ENCODE measurements around the gene ANKRD6. TPM values are rescaled to one million over a fixed set of nuclear protein-coding genes. Genes with fewer than 3 reads are reported as not detected.

The ANKRD6 gene
- total RNA-seq, 2 experiments from 2014 or later: 3.9 to 4.7 TPM

DNA sequence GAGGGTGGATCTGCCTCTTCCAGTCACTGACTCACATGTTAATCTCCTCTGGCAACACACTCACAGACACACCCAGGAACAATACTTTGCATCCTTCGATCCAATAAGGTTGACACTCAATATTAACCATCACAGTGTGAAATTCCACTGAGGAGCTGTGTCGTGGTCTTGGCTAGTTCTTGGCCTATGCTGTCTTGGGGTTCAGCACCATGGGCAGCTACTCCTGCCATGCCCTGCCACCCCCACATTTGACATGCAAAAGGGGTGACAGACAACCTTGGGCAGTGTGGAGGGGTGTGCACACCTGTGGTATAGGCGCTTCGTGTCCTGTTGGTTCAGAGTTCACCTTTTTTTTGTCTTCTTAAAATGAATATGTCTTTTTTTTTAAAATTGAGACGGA, 25.8 kb downstream of the ANKRD6 start:
- ChIA-PET CTCF (interaction anchor here (0.7 kb wide), 1 partner anchor 172 kb away, joined by 3 read pairs; no protein-coding TSS in a partner anchor), POLR2A (no interaction called here)

DNA sequence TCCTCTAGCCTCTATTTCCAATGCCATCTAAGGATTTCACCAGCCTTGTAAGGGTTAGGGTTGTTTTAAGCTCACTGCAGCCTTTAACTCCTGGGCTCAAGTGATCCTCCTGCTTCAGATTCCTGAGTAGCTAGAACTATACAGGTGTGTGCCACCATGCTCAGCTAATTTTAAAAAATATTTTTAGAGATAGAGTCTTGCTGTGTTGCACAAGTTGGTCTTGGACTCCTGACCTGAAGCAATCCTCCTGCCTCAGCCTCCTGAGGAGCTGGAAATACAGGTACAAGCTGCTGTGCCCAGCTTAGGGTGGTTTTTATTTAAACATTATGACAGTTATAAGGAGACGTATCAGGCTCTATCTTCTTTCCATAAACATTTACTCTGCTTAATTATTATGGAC, 26.5 kb downstream of the ANKRD6 start:
- POLR2A ChIA-PET: no interaction called here

DNA sequence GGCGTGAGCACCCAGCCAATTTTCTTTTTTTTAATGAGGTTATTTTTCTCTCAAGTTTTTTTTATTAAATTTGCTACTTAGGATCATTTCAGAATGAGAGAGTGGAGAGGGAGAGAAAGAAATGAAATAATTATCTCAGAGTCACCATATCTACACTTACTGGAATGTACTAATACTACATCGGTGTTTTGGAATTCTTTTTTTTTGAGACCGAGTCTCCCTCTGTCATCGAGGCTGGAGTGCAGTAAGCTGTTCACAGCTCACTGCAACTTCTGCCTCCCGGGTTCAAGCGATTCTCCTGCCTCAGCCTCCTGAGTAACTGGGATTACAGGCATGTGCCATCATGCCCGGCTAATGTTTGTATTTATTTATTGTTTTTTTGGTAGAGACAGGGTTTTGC, 27.8 kb downstream of the ANKRD6 start:
- CTCF ChIA-PET: no interaction called here

More for the DNA sequence above, 26.5 kb downstream of the ANKRD6 start:
- CTCF ChIA-PET: no interaction called here

DNA sequence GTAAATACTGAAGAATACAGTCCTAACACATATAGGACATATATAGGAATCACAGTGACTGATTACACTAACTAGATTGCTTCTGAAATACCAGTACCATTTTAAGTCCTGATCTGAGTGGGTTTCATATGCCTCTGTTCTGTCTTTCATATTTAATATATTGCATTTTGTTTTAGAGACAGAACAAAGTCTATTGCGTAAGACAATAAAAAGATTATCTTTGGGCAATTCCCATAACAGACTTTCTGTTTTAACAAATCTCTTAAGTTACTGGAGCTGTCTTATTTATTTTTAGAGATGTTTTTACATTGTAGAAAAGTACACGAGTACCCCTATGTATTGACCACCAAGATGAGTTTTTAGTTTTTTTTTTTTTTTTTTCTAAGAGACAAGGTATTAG, 29.6 kb downstream of the ANKRD6 start:
- ChIA-PET POLR2A (interaction anchor here (0.6 kb wide), 1 partner anchor 110 kb away, joined by 5 read pairs; no protein-coding TSS in a partner anchor), CTCF (no interaction called here)

More for the DNA sequence above, 27.8 kb downstream of the ANKRD6 start:
- POLR2A ChIA-PET: no interaction called here

DNA sequence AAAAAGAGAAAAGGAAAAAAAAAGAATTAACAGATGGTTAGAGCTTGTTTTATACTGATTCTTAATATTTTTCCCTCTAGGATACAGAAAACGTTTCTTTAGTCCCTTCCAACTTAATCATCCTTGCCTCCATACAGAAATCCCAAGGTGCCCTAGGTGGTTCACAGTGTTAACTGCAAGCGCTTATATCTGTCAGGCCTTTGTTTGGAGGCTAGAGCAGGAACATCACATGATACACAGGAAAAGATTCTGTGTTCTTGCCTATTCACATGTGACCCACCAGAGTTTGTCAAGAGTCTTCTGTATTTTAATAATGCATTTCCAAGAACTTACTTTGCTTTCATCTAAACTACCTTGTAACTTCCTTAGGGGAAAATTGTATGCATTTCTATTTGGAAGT, 31.3 kb downstream of the ANKRD6 start:
- CTCF ChIA-PET: no interaction called here

DNA sequence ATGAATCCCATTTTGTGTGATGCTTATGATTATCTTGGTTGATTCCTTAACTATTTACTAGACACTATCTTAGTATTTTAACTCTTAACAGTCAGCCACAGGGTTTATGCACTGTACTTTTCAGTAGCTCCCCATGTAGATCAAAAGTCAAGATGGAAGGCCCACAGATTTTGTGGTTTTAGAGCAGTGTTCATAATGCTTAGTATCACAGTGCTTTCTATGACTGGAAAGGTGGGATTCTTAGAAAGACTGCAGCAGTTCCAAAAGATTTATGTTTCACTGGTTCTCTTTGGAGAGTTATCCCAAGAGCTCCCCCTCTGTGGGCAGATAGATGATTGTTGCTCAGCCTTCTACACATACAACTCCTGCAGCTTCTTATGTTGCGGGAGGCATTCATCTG, 34.5 kb downstream of the ANKRD6 start:
- ChIA-PET CTCF (no interaction called here), POLR2A (no interaction called here)

More for the DNA sequence above, 31.3 kb downstream of the ANKRD6 start:
- POLR2A ChIA-PET: no interaction called here

DNA sequence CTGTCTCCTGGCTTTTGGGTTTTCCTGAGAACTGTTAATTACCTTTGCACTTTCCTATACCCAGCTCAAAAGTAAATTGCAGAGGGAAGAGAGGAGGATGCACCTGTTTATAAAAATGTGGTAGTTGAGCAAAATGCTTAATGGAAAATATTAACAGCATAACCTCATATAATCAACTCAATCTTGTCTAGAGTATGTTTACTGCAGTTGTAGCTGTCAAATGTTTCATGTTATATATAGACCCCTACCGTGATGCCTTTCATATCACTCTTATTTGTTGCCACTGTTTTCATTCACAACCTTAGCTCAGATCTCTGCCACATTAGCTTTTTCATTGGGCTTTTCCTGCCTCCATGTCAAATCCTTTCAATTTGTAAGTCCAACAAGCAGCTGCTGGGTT, 36.0 kb downstream of the ANKRD6 start:
- POLR2A ChIA-PET: no interaction called here
- CTCF ChIA-PET: interaction anchor here (0.7 kb wide), 1 partner anchor 1603 kb away, joined by 3 read pairs; no protein-coding TSS in a partner anchor

DNA sequence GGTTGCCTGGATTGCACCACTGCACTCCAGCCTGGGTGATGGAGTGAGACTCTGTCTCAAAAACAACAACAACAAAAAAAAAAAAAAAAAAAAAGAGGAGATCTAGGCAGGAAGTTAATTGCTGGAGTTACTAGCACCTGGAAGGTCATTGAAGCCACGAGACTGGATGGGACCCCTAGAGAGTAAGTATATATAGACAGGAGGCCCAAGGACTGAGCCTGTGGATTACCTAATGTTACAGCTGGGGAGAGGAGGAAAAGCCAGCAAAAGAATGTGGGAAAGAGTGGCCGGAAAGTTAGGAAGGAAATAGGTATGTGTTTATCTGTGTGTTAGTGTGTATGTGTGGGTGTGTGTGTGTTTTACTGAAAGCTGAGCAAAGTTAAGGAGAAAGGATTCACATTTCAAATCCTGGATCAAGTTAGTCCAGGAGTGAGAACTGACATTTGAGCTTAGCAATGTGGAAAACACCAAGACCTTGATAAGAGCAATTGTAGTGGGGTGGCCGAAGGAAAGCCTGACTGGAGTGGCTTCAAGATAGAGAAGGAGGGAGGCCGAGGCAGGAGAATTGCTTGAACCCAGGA, 38.4 kb downstream of the ANKRD6 start:
- POLR2A ChIA-PET: no interaction called here
- CTCF ChIA-PET: interaction anchor here (0.7 kb wide), 1 partner anchor 113 kb away, joined by 5 read pairs; no protein-coding TSS in a partner anchor

DNA sequence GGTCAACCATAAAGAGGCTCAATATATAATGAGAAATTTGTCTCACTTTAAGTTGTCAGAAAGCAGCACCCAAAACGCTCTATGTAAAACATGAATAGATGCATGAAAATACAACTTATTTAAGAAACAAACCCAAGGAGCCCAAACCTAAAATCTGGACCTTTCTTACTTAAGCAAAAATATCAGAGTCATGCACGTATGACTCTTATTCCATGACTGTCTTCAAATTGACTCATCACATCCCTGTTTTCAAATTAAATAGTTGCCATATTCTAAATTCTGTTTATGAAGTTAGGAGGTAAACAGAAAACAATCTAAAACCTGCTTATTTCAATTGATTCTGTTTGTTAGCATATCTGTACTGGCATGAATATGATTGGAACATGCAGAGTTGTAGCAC, 42.1 kb downstream of the ANKRD6 start:
- CTCF ChIA-PET: interaction anchor here (0.6 kb wide), 1 partner anchor 43 kb away, joined by 3 read pairs; no protein-coding TSS in a partner anchor

DNA sequence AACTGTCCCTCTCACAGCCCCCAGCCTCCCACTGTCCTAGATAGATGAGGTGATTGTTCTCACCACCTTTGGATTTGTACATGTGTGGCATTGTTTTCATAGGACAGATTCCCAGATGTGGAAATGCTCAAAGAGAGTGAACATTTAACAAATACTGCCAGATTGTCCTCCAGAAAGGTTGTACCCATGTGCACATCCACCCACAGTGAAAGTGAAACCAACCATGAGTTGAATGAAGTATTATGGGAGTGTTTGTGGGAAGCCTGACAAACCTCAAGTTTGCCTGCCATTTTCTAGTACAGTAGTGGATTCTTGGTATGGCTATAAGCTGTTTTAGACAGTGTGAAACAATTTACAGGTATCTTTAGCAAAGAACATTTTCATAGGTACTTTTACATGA, 42.7 kb downstream of the ANKRD6 start:
- ChIA-PET POLR2A (no interaction called here), CTCF (no interaction called here)

More for the DNA sequence above, 42.1 kb downstream of the ANKRD6 start:
- POLR2A ChIA-PET: no interaction called here

DNA sequence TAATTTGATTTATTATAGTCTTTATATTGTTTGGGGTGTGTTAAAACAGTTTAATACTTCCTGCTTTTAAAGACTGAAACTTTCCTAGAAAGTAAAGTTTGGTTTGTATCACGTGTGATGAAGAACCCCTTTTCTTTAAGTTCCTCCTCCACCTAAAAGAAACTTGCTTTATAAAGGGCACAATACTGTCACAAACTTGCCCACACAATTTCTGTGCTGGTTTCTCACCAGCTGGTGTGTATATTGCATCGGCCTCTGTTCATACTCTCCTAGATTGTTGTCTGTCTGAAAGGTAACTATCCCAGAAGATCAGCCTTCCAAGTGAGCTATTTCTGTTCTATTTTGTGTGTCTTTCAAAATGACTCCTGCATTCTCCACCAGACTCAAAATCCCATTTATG, 46.9 kb downstream of the ANKRD6 start:
- ChIA-PET POLR2A (no interaction called here), CTCF (no interaction called here)

DNA sequence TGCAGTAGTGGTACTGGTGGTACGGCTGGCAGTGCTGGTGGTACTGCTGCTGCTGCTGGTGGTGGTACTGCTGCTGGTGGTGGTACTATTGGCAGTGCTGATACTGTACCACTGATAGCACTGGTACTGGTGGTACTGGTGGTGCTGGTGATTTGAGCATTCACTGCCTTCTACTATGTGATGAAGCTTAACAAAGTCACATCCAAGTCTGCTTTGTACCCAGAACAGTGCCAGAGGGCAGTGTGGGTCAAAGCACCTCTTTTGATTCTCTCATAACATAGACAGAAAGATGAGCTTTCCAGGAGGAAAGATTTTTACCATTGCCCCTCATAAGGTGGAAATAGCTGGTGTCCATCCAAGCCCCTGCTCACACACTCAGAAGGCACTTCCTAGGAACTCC, 48.7 kb downstream of the ANKRD6 start:
- ChIA-PET POLR2A (no interaction called here), CTCF (no interaction called here)

DNA sequence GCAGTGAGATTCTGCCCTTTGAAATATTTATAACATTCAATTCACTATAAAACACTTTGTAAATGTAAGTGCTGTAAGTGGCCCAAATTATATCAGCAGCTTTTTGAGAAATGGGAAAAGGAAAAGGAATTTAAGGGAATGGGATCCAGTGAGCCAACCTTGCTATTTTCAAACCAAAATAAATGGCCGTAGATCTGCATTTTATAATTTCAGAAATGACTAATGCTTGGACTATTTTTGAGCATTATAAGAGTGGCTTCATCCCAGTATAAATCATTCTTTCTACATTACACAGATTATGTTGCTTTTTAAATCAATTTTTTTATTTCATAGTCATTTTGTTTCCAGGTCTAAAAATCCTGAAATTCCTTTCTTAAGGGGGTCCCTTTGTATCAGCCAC, 49.2 kb downstream of the ANKRD6 start:
- ChIA-PET POLR2A (no interaction called here), CTCF (no interaction called here)

DNA sequence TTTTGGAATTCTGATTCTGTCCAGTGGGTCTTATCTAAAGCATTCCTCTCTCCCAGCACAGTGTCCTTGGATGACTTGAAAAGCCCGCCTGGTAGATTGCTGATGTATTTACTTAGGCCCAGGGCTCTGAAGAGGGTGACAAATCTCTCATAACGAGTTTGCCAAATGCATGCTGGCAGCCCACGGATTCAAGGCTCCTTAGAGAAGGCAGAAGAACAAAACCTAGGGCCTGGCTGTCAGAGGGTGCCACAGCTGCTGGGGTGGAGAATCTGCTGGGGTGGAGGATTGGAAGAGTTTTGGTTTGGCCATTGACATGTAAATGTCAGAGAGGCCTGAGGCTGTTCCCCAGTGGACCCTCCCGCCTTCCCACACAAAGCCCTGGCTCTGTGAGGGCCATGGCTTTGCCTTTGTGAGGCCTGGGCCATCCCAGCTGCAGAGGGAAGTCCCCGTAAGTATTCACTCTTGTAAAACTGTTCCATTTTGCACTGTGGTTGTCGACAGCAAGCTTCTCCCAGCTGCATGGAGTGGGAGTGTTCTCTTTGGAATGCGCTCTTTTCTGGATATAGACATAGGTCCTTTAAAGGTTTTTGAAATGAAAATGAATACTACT, 50.3 kb downstream of the ANKRD6 start:
- POLR2A ChIA-PET: no interaction called here
- CTCF ChIA-PET: no interaction called here

DNA sequence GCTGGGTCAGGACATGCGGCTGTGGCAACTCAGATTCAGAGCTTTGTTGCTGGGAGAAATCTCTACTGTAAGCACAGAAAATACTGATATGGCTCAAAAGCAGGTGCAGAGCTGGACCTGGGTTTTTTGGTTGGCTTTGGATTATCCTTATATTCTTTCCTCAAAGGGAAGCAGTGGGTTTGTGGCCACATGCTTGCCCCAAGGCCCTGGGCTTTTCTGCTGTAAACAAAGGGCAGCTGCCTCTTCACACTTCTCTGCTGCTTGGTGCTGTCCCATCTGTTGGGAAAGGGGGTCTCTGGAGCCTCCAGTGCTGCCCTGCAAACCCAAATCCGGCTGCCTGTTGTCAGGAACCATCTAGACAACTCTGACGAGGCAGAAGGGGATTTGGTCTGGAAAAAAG, 52.4 kb downstream of the ANKRD6 start:
- CTCF ChIA-PET: no interaction called here
- POLR2A ChIA-PET: no interaction called here

DNA sequence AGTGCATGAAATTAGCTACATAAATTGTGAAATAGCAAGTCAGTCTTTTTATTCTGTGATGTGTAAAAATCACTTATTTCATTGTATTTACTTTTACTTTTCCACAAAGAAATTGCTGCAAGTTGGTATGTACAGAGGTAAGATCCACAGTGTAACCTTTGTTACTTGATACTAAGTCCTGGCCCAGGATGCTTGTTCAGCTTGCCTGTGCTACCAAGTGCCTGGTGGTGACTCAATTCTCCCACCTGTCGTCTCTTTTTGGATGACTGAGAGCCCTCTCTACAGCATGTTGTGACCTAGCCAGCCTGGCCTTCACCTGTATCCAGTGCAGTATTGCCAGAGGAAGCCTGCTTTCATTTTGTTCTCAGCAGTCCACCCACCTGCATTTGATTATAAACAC, 54.9 kb downstream of the ANKRD6 start:
- ChIA-PET POLR2A (no interaction called here), CTCF (no interaction called here)

DNA sequence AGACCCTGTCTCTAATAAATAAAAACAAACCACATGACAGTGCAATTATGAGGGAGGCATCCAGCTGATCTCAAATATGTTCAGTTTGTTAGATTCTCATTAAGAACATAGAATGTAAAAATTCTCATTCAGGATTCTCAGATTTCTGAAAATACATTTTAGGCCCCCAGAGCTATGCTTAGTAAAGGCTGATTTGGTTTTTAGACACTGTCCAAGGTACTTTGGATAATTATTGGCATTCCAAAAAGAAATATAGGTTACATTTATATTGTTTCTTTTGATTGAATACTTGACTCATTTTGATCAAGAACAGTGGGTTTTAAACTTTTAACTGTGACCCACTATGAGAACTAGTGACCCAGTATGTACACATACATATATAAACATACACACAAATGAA, 55.5 kb downstream of the ANKRD6 start:
- ChIA-PET POLR2A (no interaction called here), CTCF (no interaction called here)

DNA sequence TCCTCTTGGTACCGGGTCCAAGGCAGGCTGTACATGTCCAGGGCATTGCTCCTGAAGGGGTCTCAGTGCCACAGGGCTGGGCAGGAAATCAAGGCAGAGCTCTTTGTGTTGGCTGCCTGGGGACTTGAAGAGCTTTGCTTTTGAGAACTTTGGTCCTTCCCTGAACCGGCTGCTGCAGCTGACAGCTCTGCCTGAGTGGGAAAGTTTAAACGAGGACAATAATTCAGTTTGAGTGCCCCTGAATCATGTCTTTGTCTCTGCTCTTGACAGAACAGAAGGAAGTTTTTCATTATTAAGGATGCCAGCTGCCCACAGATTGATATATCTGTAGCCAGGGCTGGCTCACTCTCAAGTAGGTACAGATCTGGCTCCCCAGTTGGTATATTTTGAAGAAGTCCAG, 56.1 kb downstream of the ANKRD6 start:
- CTCF ChIA-PET: no interaction called here
- POLR2A ChIA-PET: no interaction called here

DNA sequence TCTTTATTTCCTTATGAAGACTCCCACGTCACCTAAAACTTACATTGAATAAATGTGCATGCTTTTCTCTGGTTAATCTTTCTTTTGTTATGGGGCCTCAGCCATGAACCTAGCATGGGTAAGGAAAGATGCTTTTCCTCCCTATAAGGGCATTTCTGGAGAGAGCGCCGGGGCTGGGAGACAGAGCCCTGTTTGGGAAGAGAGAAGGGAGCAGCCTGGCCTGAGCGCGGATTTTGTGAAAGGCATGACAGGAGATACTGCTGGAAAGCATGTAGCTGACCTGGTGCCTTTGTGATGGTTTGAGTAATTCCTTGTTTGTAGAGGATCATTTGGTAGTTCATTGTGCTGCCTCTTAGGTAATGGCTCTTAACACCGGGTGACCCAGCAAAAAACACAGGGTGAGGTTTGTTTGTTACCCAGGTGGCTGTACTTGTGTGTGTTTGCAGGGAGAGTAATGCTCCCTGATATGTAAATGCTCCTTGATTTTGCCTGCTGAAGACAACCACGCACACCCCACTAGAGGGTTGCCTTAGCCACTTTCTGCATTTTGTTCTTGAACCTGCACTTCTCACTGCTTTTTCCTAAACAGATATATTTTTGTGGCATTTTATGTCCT, 59.2 kb downstream of the ANKRD6 start:
- CTCF ChIA-PET: no interaction called here
- POLR2A ChIA-PET: no interaction called here

DNA sequence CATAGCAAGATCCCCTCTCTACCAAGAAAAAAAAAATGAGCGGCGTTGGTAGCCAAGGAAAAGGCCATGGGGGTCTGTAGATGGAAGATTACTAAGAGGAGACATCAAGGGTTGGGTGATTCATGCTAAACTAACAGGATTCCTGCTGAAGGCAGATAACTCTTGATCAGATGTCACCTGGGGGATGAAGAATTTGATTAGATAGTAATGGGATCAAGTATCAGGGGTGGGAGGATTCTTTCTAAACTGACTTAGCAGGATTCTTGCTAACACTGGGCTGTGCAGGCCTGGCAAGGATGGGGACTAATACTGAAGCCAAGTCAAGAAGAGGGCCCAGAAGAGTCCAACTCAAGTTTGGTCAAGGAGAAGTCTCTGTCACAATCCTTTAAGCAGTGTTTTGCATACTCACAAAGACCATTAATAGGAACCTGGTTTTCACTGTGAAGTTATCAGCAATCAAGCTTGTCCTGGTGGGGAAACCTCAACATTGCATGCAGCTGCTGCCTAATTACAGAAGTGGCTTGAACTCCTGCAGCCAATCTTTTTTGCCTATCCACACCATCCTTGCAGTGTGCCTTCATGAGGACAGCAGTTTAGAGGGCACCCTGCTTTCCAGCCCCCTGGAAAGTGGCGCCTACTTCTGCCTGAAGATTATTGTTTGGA, 61.3 kb downstream of the ANKRD6 start:
- CTCF ChIA-PET: no interaction called here

DNA sequence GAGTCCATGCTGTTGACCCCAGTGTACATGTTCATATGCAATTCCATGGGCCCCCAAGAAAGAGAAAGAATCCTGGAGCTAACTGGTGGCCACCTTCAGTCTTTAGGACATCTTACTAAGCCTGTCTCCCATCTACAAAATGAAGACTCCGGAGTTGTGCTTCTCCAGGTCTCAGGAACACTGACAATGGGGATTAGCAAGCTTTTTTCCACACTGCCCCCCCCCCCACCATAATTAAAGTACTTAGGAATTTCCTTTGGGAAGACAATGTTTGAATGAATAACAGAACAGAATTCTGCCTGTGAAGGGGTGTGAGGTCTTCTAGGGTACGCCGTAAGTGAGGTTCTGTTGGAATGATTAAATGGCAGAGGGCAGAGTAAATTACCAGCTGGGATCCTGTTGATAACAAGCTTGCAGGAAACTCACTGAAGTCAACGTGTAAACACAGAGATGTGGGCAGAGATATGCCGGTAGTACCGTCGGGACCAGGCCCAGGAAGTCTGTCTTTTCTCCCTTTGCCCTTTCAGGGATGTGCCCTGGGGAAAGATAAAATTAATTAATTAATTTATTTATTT, 63.1 kb downstream of the ANKRD6 start:
- CTCF ChIA-PET: interaction anchor here (0.6 kb wide), 1 partner anchor 1100 kb away, joined by 4 read pairs; no protein-coding TSS in a partner anchor
- POLR2A ChIA-PET: no interaction called here

More for the DNA sequence above, 61.3 kb downstream of the ANKRD6 start:
- POLR2A ChIA-PET: no interaction called here

Data from activated CD8-positive, alpha-beta memory T cell treated with anti-CD3 and anti-CD28 coated beads for 36 hours (primary cell).